HL-60 (cell line): ENCODE data around the gene KCNC1.

Experiments used
- CTCF ChIP-seq: IDR thresholded peaks from one replicate; pipeline ENCODE4 v1.5.1; 2011; ENCODE audit warnings: low read length, control low read depth, inconsistent platforms; ENCODE audit not compliant: insufficient read depth
- POLR2AphosphoS5 ChIP-seq: IDR thresholded peaks from 2 replicates; pipeline ENCODE4 v1.6.1; 2012; ENCODE audit warnings: low read depth
- REST ChIP-seq: IDR thresholded peaks from 2 replicates; pipeline ENCODE4 v1.6.1; 2012; ENCODE audit warnings: low read depth; ENCODE audit not compliant: insufficient replicate concordance
- SPI1 ChIP-seq: IDR thresholded peaks from 2 replicates; pipeline ENCODE4 v1.6.1; 2012; ENCODE audit warnings: low read depth, mild to moderate bottlenecking, borderline replicate concordance

DNA sequence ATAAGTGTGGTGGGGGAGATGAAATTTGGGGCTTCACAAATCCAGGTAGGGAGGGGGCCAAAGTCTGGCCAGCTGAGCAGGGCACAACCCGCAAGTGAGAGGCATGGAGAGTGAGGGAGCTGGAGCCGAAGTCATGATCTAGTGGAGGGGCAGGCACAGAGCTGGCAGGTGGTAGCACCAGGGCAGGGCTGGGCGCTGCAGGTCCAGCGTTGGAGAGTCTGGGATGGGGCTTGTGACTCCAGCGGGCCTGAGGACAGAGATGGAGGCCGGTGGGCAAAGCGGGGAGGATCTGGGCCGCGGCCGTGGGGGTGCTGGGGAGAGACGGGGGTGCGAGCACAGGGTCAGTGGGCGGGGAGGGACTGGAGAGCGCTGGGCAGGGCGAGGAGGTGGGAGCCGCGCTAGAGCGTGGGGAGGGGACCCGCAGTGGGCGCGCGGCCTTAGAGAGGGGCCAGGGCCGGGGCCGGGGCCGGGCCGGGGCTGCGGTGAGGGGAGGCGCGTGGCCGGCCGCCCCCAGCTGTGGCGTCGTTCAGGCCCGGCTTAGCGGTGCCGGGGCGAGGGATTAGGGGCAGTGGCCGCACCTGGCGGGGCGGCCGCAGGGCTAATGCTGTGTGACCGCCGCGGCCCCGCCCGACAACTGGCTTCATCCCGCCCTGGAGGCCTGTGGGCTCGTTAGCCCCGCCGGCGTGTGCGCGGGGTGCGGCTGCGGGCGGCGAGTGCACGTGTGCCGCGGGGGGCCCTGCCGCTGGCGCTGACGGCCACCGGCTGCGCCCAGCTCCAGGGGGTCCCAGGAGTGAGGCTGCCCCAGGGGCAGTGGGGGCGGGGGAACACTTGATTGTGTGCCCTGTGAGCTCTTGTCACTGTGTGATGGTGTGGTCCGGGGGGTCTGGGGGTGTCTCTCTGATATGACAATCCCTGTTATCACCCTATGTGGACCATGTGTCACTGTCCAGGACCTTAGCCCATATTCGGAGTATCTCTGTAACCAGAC lies 38.8 kb upstream of the KCNC1 start:
- TF ChIP-seq POLR2AphosphoS5 (no peak), CTCF (no peak), SPI1 (no peak), REST (no peak)
